GM23338 (cell line): ENCODE results near the gene FOXC2. TPM values are rescaled to one million over a fixed set of nuclear protein-coding genes. Genes with fewer than 3 reads are reported as not detected.

Experiments used
- ATAC-seq: fragments of 200-7000 bp; cut with Tn5 transposase; 3 replicates; pipeline ENCODE4 v1.9.1; 2020
- DNase-seq: peaks from one replicate; pipeline ENCODE4 v3.0.0-alpha.2; 2015; ENCODE audit warnings: low spot score
- H2AFZ ChIP-seq: fragments of 200-600 bp; sonication (generic); 2 replicates; pipeline ENCODE4 v1.8.0; 2016; ENCODE audit warnings: antibody characterized with exemption, mild to moderate bottlenecking, moderate library complexity
- H3F3A ChIP-seq: fragments of 200-600 bp; sonication (generic); replicated peaks from 2 replicates; pipeline ENCODE4 v1.8.0; 2017; ENCODE audit warnings: antibody characterized with exemption, mixed run types, low read depth
- H3K27ac ChIP-seq: fragments of 200-600 bp; sonication (generic); 2 replicates; pipeline ENCODE4 v1.6.1; 2016; ENCODE audit warnings: low read depth
- H3K27me3 ChIP-seq: fragments of 200-600 bp; sonication (generic); 2 replicates; pipeline ENCODE4 v1.8.0; 2016; ENCODE audit warnings: mild to moderate bottlenecking, mixed run types, moderate library complexity; ENCODE audit not compliant: insufficient read depth
- H3K36me3 ChIP-seq: fragments of 200-600 bp; sonication (generic); 2 replicates; pipeline ENCODE4 v1.8.0; 2016; ENCODE audit warnings: mild to moderate bottlenecking; ENCODE audit not compliant: insufficient read depth
- H3K4me1 ChIP-seq: fragments of 200-600 bp; sonication (generic); 2 replicates; pipeline ENCODE4 v1.8.0; 2016; ENCODE audit warnings: mild to moderate bottlenecking, moderate library complexity; ENCODE audit not compliant: insufficient read depth
- H3K4me2 ChIP-seq: fragments of 200-600 bp; sonication (generic); 2 replicates; pipeline ENCODE4 v1.7.1; 2017; ENCODE audit warnings: mixed run types
- H3K4me3 ChIP-seq: fragments of 200-600 bp; sonication (generic); 2 replicates; pipeline ENCODE4 v1.6.1; 2016; ENCODE audit warnings: mixed run types
- H3K79me2 ChIP-seq: fragments of 200-600 bp; sonication (generic); replicated peaks from 2 replicates; pipeline ENCODE4 v1.8.0; 2017; ENCODE audit warnings: mild to moderate bottlenecking; ENCODE audit not compliant: insufficient read depth
- H3K9me2 ChIP-seq: fragments of 200-600 bp; sonication (generic); 2 replicates; pipeline ENCODE4 v1.8.0; 2017; ENCODE audit not compliant: insufficient read depth
- H4K20me1 ChIP-seq: fragments of 200-600 bp; sonication (generic); replicated peaks from 2 replicates; pipeline ENCODE4 v1.8.0; 2017; ENCODE audit warnings: mild to moderate bottlenecking; ENCODE audit not compliant: insufficient read depth
- H3K27ac Mint-ChIP-seq: 2 replicates; pipeline ENCODE4 v1.8.0; 2020; ENCODE audit warnings: inconsistent platforms, mild to moderate bottlenecking, moderate library complexity, mixed read lengths
- H3K27me3 Mint-ChIP-seq: 3 replicates; pipeline ENCODE4 v1.8.0; 2022; ENCODE audit warnings: low read depth, mild to moderate bottlenecking, moderate library complexity, mixed read lengths, inconsistent platforms; ENCODE audit not compliant: insufficient read depth, poor library complexity
- H3K36me3 Mint-ChIP-seq: 3 replicates; pipeline ENCODE4 v1.8.0; 2021; ENCODE audit warnings: low read depth, mild to moderate bottlenecking, inconsistent platforms, moderate library complexity, mixed read lengths
- H3K4me1 Mint-ChIP-seq: 3 replicates; pipeline ENCODE4 v1.8.0; 2020; ENCODE audit warnings: mild to moderate bottlenecking, inconsistent platforms, mixed read lengths
- H3K4me3 Mint-ChIP-seq: 3 replicates; pipeline ENCODE4 v1.8.0; 2021; ENCODE audit warnings: moderate library complexity, mild to moderate bottlenecking, inconsistent platforms, mixed read lengths
- H3K9me3 Mint-ChIP-seq: 3 replicates; pipeline ENCODE4 v1.8.0; 2020; ENCODE audit warnings: moderate library complexity, mild to moderate bottlenecking, inconsistent platforms, mixed read lengths
- CREB1 ChIP-seq: fragments of 250-450 bp; sonication (Bioruptor Pico); IDR thresholded peaks from 2 replicates; pipeline ENCODE4 v1.5.0; 2020; ENCODE audit warnings: low read depth, mild to moderate bottlenecking, moderate library complexity
- ETS1 ChIP-seq: IDR thresholded peaks from 2 replicates; pipeline ENCODE4 v1.6.1; 2016; ENCODE audit warnings: antibody characterized with exemption
- EZH2phosphoT487 ChIP-seq: fragments of 200-600 bp; sonication (generic); IDR thresholded peaks from one replicate; pipeline ENCODE4 v1.8.1; 2018; ENCODE audit warnings: antibody characterized with exemption; ENCODE audit not compliant: unreplicated experiment
- JUNB ChIP-seq: IDR thresholded peaks from one replicate; pipeline ENCODE4 v1.6.1; 2016; ENCODE audit warnings: antibody characterized with exemption; ENCODE audit not compliant: unreplicated experiment
- NANOG ChIP-seq: IDR thresholded peaks from 2 replicates; pipeline ENCODE4 v1.6.1; 2016; ENCODE audit warnings: antibody characterized with exemption, borderline replicate concordance
- POLR2AphosphoS5 ChIP-seq: IDR thresholded peaks from 2 replicates; pipeline ENCODE4 v1.6.1; 2016; ENCODE audit warnings: antibody characterized with exemption, low read depth
- REST ChIP-seq: IDR thresholded peaks from one replicate; pipeline ENCODE4 v1.6.1; 2018; ENCODE audit warnings: antibody characterized with exemption; ENCODE audit not compliant: unreplicated experiment
- ZNF331 ChIP-seq: fragments of 250-450 bp; sonication (Bioruptor Pico); IDR thresholded peaks from 2 replicates; pipeline ENCODE4 v1.5.0; 2020; ENCODE audit warnings: low read depth, mild to moderate bottlenecking, moderate library complexity
- polyA plus RNA-seq: library from polyadenylated mRNA; unstranded; fragments of >200 nt; fragmentation: Nextera tagmentation; extraction: Ambion mirVana; gene quantifications from 2 replicates; pipeline ENCODE4 v1.2.1, GENCODE V29; 2016
- total RNA-seq: library from RNA; depleted of rRNA; stranded (reverse); fragments of >200 nt; shearing (Covaris generic); gene quantifications from 2 replicates; pipeline ENCODE4 v1.2.3, GENCODE V29; 2014
- TF ChIP-seq, protein P1 (sequence below), 2 experiments: fragments of 200-600 bp in 1 of 2; sonication (generic) in 1 of 2; conservative IDR thresholded peaks; 2 replicates each; pipeline versions ENCODE4 v1.5.1 to v1.6.1; 2016 to 2017; ENCODE audit warnings: antibody characterized with exemption in 2 of 2, low read depth in 2 of 2, mild to moderate bottlenecking in 2 of 2, moderate library complexity in 1 of 2
- TF ChIP-seq, protein P2 (sequence below): fragments of 250-450 bp; sonication (Bioruptor Pico); IDR thresholded peaks from 2 replicates; pipeline ENCODE4 v1.5.0; 2020; ENCODE audit warnings: mild to moderate bottlenecking, moderate library complexity

Gene FOXC2
- total and polyA plus RNA-seq, 2 experiments from 2014 or later: 0.16 TPM; not detected in 1

DNA sequence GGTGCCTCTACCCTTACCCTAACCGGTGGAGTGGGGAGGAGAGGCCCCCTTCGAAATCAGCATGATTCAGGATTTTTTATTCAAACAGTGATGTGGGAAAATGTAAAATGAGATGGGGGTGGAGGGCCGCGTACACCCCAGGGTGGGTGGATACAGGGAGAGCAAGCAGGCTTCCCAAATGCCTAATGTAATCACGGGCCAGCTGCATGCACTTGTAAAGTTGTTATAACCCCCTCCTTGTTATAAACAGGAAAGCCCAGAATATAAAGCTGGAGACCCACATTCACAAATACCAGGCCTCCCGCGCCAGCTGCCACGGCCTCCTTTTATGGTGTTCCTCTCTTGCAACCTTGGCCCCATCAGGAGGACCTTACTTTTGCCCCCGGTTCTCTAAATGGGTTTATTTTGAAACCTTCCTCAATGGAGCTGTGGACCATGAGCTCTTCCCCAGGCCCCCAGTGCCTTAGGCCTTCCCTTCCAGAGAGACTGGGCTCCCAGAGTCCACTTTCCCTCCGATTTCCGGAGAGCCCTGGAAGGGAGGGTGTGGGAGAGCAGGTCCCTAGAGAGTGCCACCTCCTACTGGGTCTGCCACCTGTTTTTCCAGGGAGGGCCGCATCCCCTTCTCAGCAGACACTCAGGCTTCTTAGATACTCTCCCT, 10.8 kb downstream of the FOXC2 start:
- peaks cover 99% of the 10 kb centered on the region for H3K27me3 ChIP-seq
- H3K27ac ChIP-seq: no peak overlapping the region
- H3K9me3 Mint-ChIP-seq: no peaks in the 10 kb centered on the region
- TF ChIP-seq, protein P1, sequence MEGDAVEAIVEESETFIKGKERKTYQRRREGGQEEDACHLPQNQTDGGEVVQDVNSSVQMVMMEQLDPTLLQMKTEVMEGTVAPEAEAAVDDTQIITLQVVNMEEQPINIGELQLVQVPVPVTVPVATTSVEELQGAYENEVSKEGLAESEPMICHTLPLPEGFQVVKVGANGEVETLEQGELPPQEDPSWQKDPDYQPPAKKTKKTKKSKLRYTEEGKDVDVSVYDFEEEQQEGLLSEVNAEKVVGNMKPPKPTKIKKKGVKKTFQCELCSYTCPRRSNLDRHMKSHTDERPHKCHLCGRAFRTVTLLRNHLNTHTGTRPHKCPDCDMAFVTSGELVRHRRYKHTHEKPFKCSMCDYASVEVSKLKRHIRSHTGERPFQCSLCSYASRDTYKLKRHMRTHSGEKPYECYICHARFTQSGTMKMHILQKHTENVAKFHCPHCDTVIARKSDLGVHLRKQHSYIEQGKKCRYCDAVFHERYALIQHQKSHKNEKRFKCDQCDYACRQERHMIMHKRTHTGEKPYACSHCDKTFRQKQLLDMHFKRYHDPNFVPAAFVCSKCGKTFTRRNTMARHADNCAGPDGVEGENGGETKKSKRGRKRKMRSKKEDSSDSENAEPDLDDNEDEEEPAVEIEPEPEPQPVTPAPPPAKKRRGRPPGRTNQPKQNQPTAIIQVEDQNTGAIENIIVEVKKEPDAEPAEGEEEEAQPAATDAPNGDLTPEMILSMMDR (conservative IDR thresholded peaks at IDR 0.05; ENCODE audit: low read depth in 2 of 2): no peak
- TF ChIP-seq REST (no peak), EZH2phosphoT487 (no peak), NANOG (no peak), ZNF331 (no peak), POLR2AphosphoS5 (no peak), JUNB (no peak), CREB1 (CRISPR knock-in tag) (no peak), ETS1 (no peak)
- TF ChIP-seq, protein P2, sequence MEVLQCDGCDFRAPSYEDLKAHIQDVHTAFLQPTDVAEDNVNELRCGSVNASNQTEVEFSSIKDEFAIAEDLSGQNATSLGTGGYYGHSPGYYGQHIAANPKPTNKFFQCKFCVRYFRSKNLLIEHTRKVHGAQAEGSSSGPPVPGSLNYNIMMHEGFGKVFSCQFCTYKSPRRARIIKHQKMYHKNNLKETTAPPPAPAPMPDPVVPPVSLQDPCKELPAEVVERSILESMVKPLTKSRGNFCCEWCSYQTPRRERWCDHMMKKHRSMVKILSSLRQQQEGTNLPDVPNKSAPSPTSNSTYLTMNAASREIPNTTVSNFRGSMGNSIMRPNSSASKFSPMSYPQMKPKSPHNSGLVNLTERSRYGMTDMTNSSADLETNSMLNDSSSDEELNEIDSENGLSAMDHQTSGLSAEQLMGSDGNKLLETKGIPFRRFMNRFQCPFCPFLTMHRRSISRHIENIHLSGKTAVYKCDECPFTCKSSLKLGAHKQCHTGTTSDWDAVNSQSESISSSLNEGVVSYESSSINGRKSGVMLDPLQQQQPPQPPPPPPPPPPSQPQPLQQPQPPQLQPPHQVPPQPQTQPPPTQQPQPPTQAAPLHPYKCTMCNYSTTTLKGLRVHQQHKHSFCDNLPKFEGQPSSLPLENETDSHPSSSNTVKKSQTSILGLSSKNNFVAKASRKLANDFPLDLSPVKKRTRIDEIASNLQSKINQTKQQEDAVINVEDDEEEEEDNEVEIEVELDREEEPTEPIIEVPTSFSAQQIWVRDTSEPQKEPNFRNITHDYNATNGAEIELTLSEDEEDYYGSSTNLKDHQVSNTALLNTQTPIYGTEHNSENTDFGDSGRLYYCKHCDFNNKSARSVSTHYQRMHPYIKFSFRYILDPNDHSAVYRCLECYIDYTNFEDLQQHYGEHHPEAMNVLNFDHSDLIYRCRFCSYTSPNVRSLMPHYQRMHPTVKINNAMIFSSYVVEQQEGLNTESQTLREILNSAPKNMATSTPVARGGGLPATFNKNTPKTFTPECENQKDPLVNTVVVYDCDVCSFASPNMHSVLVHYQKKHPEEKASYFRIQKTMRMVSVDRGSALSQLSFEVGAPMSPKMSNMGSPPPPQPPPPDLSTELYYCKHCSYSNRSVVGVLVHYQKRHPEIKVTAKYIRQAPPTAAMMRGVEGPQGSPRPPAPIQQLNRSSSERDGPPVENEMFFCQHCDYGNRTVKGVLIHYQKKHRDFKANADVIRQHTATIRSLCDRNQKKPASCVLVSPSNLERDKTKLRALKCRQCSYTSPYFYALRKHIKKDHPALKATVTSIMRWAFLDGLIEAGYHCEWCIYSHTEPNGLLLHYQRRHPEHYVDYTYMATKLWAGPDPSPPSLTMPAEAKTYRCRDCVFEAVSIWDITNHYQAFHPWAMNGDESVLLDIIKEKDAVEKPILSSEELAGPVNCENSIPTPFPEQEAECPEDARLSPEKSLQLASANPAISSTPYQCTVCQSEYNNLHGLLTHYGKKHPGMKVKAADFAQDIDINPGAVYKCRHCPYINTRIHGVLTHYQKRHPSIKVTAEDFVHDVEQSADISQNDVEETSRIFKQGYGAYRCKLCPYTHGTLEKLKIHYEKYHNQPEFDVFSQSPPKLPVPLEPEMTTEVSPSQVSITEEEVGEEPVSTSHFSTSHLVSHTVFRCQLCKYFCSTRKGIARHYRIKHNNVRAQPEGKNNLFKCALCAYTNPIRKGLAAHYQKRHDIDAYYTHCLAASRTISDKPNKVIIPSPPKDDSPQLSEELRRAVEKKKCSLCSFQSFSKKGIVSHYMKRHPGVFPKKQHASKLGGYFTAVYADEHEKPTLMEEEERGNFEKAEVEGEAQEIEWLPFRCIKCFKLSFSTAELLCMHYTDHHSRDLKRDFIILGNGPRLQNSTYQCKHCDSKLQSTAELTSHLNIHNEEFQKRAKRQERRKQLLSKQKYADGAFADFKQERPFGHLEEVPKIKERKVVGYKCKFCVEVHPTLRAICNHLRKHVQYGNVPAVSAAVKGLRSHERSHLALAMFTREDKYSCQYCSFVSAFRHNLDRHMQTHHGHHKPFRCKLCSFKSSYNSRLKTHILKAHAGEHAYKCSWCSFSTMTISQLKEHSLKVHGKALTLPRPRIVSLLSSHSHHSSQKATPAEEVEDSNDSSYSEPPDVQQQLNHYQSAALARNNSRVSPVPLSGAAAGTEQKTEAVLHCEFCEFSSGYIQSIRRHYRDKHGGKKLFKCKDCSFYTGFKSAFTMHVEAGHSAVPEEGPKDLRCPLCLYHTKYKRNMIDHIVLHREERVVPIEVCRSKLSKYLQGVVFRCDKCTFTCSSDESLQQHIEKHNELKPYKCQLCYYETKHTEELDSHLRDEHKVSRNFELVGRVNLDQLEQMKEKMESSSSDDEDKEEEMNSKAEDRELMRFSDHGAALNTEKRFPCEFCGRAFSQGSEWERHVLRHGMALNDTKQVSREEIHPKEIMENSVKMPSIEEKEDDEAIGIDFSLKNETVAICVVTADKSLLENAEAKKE (CRISPR knock-in tag): no peak
- H3K36me3 ChIP-seq: no peaks in the 10 kb centered on the region
- no peak overlapping the region for H2AFZ ChIP-seq
- peaks cover 18% of the 10 kb centered on the region for H4K20me1 ChIP-seq
- H3K4me1 ChIP-seq: peaks cover 46% of the 10 kb centered on the region
- peaks cover 92% of the 10 kb centered on the region for H3K27me3 Mint-ChIP-seq
- peaks cover 60% of the 10 kb centered on the region for H3K4me1 Mint-ChIP-seq
- ATAC-seq (peak; percentile 3; the same call in 2 of the 3 replicates), DNase-seq (peak; percentile 62)
- no peaks in the 10 kb centered on the region for H3K79me2 ChIP-seq
- peak overlapping the region; percentile 85 for H3K4me3 Mint-ChIP-seq
- peak overlapping the region; percentile 93 for H3K4me2 ChIP-seq
- H3K9me2 ChIP-seq: no peaks in the 10 kb centered on the region
- peak overlapping the region; percentile 75 for H3K4me3 ChIP-seq
- no peaks in the 10 kb centered on the region; the same call in 2 of the 3 replicates for H3K36me3 Mint-ChIP-seq
- H3K27ac Mint-ChIP-seq: no peak overlapping the region
- H3F3A ChIP-seq: peaks cover 7% of the 10 kb centered on the region
